Testis (tissue), 3 donors: Measurements from ENCODE around the gene RRM2. TPM values are rescaled to one million over a fixed set of nuclear protein-coding genes. Genes with fewer than 3 reads are reported as not detected.

ENCODE experiments used
- DNase-seq: peaks from one replicate; pipeline ENCODE4 v3.0.0-alpha.2; 2019
- H3K27ac ChIP-seq, 2 donors: fragments of 200-600 bp; sonication (generic); one replicate each; pipeline ENCODE4 v1.5.1; 2019
- H3K27me3 ChIP-seq: fragments of 200-600 bp; sonication (generic); one replicate; pipeline ENCODE4 v1.5.1; 2019
- H3K36me3 ChIP-seq: fragments of 200-600 bp; sonication (generic); one replicate; pipeline ENCODE4 v1.5.1; 2017; ENCODE audit warnings: low read depth; ENCODE audit errors: missing control alignments
- H3K4me1 ChIP-seq: fragments of 200-600 bp; sonication (generic); one replicate; pipeline ENCODE4 v1.5.1; 2019
- H3K4me3 ChIP-seq, 2 donors: fragments of 200-600 bp; sonication (generic); one replicate each; pipeline ENCODE4 v1.5.1; 2017 to 2019
- H3K9me3 ChIP-seq: fragments of 200-600 bp; sonication (generic); one replicate; pipeline ENCODE4 v1.5.1; 2017
- CTCF ChIP-seq, 3 experiments: fragments of 450-650 bp in 2 of 3; fragments of 200-600 bp in 1 of 3; sonication (generic) in 1 of 3; IDR thresholded peaks; one replicate each; pipeline ENCODE4 v1.5.1; 2016 to 2019; ENCODE audit warnings: antibody characterized with exemption in 3 of 3, mild to moderate bottlenecking in 2 of 3, moderate library complexity in 1 of 3
- POLR2A ChIP-seq: fragments of 450-650 bp; IDR thresholded peaks from one replicate; pipeline ENCODE4 v1.6.1; 2017; ENCODE audit warnings: antibody characterized with exemption, mild to moderate bottlenecking, moderate library complexity
- WGBS, 2 donors: methylation state at CpG; one replicate each; pipeline ENCODE4 v1.1.5; 2018; 5-methylcytosine and 5-hydroxymethylcytosine counted together
- intact Hi-C: fragments of 100-400 bp; cut with DNase I; formaldehyde crosslinking; loops from one replicate; pipeline ENCODE4 v1.15.1; 2023; ENCODE audit warnings: low total_unique reads
- polyA plus RNA-seq: library from polyadenylated mRNA; stranded (reverse); fragments of 350-450 nt; fragmentation: Illumina TruSeq; extraction: RNeasy Lipid Tissue Mini Kit (QIAGEN cat#74804); gene quantifications from one replicate; pipeline ENCODE4 v1.2.3, GENCODE V29; 2014; ENCODE audit warnings: low read depth, low replicate concordance; ENCODE audit not compliant: insufficient read depth
- total RNA-seq, 2 donors: library from RNA; depleted of rRNA; stranded (reverse); fragments of >200 nt; gene quantifications; one replicate each; pipeline ENCODE4 v1.2.3, GENCODE V29; 2016

Gene RRM2
- total and polyA plus RNA-seq, 3 donors from 2014 or later: 7.2 to 18.1 (median 14.9) TPM

DNA sequence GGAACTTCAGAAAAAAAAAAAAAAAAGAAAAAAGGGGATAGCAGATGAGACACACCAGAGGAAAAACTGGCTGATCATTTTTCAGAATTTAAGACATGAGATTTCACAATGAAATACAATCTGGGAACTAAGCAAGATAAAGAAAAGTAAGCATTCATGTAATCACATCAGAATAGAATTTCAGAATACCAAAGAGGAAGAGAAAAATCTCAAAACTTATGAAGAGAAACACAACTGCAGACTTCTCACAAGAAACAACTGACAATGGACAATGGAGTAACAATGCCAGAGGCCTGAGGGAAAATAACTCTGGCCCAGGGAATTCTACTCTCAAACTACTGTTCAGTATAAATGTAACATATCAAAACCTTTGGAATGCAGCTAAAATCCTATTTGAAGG lies 13.2 kb upstream of the RRM2 start:
- no peak for DNase-seq
- intact Hi-C loops: no loop called here

GRCh38 chr2:10119027-10119325 lies 3.6 kb upstream of the RRM2 start:
- WGBS, 2 donors: 79 to 89% methylated on average over 3 of the region's 3 CpGs
- intact Hi-C loops: no loop called here
- Histone ChIP-seq H3K4me1 (peaks cover 9% of the 10 kb centered on the region), H3K27me3 (no peaks in the 10 kb centered on the region), H3K9me3 (no peaks in the 10 kb centered on the region), H3K27ac (no peak overlapping the region), H3K4me3 (no peak overlapping the region), H3K36me3 (no peaks in the 10 kb centered on the region)
- no peak for DNase-seq
- TF ChIP-seq POLR2A (no peak), CTCF (IDR thresholded peaks at IDR 0.05) (no peak)

More for the DNA sequence above, 13.2 kb upstream of the RRM2 start:
- Histone ChIP-seq H3K9me3 (no peaks in the 10 kb centered on the region), H3K27me3 (no peaks in the 10 kb centered on the region), H3K36me3 (no peaks in the 10 kb centered on the region), H3K4me1 (no peaks in the 10 kb centered on the region), H3K4me3 (no peak overlapping the region), H3K27ac (no peak overlapping the region)
- TF ChIP-seq CTCF (IDR thresholded peaks at IDR 0.05) (no peak), POLR2A (no peak)

- intact Hi-C loops: loop anchor here (5.0 to 10.0 kb wide), 2 partner anchors 285 to 318 kb away; no protein-coding TSS in a partner anchor
- WGBS, 2 donors: 48 to 60% methylated on average over 14 of the region's 14 CpGs
Observed at GRCh38 chr2:10119601-10120157, 2.9 kb upstream of the RRM2 start.

GRCh38 chr2:10120158-10120876 lies 2.2 kb upstream of the RRM2 start:
- Histone ChIP-seq H3K36me3 (no peaks in the 10 kb centered on the region), H3K27ac (peak overlapping the region in 1 of 2 donors; percentile 31), H3K9me3 (no peaks in the 10 kb centered on the region), H3K4me1 (peaks cover 9% of the 10 kb centered on the region), H3K27me3 (no peaks in the 10 kb centered on the region), H3K4me3 (peak overlapping the region; percentile 55 to 63)
- WGBS, 2 donors: 0 to 1% methylated on average over 59 to 60 of the region's 60 CpGs
- peak; percentile 98 for DNase-seq
- TF ChIP-seq CTCF (IDR thresholded peaks at IDR 0.05): peak in 1 of 3 experiments; percentile 4
- no peak for TF ChIP-seq POLR2A
- intact Hi-C loops: loop anchor here (5.0 to 10.0 kb wide), 2 partner anchors 284 to 317 kb away; no protein-coding TSS in a partner anchor

More at GRCh38 chr2:10119601-10120157, 2.9 kb upstream of the RRM2 start:
- H3K27ac ChIP-seq: peak overlapping the region in 1 of 2 donors; percentile 31
- H3K36me3 ChIP-seq: no peaks in the 10 kb centered on the region
- H3K4me1 ChIP-seq: peaks cover 9% of the 10 kb centered on the region
- peak overlapping the region; percentile 55 to 63 for H3K4me3 ChIP-seq
- H3K27me3 ChIP-seq: no peaks in the 10 kb centered on the region
- TF ChIP-seq CTCF (IDR thresholded peaks at IDR 0.05): no peak
- no peak for TF ChIP-seq POLR2A
- no peaks in the 10 kb centered on the region for H3K9me3 ChIP-seq
- no peak for DNase-seq
